Fibroblast of skin of right quadriceps (primary cell): Measurements from ENCODE around the gene RNF13.

Experiments used
- DNase-seq: peaks from one replicate; pipeline ENCODE4 v3.0.0-alpha.2; 2013

The RNF13 gene, protein sequence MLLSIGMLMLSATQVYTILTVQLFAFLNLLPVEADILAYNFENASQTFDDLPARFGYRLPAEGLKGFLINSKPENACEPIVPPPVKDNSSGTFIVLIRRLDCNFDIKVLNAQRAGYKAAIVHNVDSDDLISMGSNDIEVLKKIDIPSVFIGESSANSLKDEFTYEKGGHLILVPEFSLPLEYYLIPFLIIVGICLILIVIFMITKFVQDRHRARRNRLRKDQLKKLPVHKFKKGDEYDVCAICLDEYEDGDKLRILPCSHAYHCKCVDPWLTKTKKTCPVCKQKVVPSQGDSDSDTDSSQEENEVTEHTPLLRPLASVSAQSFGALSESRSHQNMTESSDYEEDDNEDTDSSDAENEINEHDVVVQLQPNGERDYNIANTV

GRCh38 chr3:149812606-149813366 lies at the start of gene RNF13:
TSS of gene RNF13 (plus strand) at chr3:149813215. CDS start at chr3:149846027, 32,812 bp downstream.
- peak; percentile 92 for DNase-seq

DNA sequence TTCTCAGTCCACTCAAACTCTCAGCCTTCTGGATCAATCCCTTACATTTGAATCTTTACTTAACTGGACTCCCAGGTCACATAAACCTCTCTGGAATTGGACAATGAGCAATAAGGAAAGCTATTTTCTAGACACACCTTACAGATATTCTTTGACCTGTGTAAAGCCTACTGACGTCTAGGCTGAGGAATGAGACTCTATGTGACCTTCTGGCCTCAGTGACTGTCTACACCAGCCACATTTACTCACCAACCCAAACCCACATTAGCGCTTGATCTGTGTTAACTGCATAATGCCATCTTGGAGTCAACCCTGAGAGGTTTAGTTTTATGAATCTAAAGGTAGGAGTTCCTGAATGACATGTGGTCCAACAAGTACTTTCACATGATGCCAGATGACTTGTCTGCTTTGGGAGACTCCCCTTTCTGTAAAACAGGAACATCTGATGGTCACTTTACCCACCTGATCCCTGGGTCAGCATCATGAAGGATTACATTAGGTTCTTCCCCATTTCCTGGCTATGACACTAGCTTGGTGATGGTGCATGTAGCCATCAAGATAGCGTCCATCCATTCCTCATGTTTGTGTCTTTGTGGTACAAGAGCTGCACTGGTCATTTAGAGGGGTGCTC lies 49.3 kb upstream of the RNF13 start:
- no peak for DNase-seq

- DNase-seq: no peak
Measured at GRCh38 chr3:149764302-149764701, 48.7 kb upstream of the RNF13 start.

DNA sequence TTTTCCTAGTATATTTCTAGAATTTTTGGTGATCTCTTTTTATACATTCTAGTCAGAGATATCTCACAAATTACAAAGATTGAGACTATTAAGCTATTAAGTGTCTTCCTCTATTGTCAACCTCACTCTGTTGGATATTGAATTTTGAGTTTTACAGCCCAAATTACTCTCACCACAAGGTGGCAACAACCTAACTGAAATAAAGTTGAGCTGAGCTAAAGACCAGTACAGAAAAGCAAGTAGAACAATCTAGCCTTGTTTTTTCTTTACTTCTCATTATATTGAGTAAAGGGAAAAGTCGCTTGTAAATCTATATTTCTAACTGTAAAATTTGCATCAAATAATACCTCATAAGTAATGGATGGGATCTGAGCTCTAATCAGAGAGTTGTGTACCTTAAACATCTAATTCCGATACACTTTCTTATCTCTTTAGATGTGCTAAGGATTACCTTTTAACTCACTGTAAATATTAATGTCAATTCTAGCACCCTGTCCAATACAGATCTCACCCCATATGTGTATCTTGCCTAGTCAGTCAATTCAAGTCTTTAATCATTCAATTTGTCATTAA lies 47.2 kb upstream of the RNF13 start:
- peak; percentile 35 for DNase-seq

GRCh38 chr3:149767720-149768119 lies 45.3 kb upstream of the RNF13 start:
- no peak for DNase-seq

DNA sequence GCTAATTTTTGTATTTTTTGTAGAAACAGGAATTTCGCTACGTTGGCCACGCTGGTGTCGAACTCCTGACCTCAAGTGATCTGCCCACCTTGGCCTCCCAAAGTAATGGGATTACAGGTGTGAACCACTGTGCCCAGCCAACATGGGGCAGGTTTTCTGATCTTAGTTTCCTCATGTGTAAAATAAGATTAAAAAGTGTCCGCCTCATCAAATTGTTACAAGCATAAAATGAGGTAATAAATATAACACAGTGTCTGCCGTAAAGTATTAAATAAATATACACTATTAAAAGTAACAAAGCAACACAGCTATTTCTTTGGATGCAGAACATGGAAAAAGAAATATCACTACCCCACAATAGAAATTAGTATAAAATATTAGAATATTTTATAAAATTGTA lies 44.3 kb upstream of the RNF13 start:
- no peak for DNase-seq

- DNase-seq: no peak
Measured at GRCh38 chr3:149770246-149770645, 42.8 kb upstream of the RNF13 start.

- peak; percentile 23 for DNase-seq
Measured at GRCh38 chr3:149771652-149772271, 41.3 kb upstream of the RNF13 start.

DNA sequence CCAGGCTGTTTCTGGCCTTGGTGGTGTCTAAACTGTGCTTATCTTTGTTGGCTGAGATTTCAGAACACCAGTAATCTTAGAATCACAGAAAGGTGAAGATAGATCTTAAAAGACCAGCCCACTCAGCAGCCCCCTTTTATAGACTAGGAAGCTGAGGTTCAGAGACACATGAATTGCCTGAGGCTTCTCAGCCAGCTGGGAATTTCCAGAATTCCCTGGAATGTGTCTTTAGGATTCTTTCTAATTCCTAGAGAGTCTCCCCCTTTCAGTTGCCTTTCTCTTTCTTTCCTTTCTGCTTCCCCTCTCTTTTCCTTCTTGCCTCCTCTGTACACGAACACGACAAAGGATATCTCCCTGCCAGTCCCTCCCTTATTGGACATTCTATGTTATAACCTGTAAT lies 40.2 kb upstream of the RNF13 start:
- no peak for DNase-seq

- no peak for DNase-seq
Measured at GRCh38 chr3:149776170-149776569, 36.8 kb upstream of the RNF13 start.

DNA sequence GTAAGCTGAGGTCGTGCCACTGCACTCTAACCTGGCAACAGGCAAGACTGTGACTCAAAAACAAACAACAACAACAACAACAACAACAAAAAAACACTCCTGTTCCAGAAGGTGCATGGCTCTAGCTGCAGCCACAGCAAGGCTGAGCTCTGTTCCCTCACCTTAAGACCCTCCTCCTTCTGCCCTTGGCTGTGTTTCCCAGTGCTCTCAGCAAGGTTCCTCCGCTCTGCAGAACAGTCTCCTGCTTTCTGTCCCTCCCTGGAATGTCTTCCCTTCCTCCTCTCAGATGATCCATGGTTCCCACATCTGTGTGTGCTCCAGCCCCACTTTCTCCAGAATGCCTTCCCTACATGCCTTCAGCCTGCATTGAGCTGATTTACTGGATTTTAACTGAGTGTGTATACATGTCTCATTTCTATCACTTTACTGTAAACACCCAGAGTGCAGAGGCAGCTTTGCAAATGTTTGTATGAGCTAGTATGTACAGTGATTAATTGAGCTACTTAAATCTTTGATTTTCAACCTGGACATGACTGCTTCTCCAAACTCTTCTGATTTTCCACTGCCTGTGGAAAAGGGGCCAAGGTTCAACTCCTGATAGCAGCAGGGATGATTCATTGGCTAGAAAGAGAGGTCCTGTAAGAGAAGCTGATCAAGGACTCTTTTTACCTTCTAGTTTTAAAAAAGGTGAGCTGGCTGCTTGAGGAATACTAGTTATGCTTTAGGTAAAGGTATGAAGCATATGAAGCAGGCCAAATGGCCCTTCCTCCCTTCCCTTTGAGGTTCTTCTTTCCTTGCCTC lies 35.4 kb upstream of the RNF13 start:
- DNase-seq: no peak

DNA sequence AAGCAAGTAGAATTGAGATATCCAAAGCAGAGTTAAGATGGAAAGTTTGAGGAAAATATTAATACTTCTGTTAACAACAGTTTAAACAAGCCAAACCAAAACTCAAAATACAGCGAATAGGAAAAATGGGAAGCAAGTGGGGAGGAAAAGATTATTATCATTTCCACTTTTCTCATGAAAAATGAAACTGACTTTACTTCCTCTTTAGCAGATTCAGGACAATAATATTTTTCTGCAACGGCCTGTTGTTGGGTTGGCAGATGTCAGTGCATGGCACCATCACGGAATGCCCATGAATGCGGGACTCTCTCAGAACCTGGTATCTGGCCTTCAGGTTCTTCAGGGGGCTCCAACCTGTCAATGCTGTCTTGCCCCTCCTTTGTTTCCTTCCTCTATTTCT lies 31.8 kb upstream of the RNF13 start:
- DNase-seq: no peak

GRCh38 chr3:149781741-149782140 lies 31.3 kb upstream of the RNF13 start:
- DNase-seq: no peak

- DNase-seq: peak; percentile 85
Measured at GRCh38 chr3:149783576-149783975, 29.4 kb upstream of the RNF13 start.

DNA sequence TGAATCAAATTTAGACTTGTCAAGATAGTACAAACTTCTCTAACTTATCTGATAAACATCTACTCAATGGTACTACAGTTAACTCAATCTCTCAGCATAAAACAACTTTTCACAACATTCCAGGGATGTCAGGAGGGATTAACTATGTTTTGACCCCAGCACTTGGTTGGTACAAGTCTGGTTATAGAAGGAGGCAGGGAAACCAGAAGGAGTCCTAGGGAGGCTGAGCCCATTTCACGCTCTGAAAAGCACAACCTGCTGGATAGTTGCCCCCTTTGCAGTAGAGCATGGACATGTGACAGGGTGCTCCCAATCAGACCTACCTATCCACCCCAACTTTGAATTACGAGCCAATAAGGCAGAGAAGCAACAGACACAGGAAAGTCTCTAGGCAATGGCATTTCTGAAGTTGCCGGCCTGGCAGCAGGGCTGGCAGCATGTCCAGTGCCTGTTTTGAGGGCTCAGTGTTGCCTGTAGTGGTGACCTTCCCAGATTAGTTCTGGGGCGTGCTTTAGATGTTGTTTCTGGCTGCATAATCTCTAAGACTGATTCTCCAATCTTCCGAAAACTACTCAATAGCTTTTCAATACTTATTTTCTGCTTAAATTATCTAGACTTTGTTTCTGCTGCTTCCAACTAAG lies 28.8 kb upstream of the RNF13 start:
- peak; percentile 70 for DNase-seq

DNA sequence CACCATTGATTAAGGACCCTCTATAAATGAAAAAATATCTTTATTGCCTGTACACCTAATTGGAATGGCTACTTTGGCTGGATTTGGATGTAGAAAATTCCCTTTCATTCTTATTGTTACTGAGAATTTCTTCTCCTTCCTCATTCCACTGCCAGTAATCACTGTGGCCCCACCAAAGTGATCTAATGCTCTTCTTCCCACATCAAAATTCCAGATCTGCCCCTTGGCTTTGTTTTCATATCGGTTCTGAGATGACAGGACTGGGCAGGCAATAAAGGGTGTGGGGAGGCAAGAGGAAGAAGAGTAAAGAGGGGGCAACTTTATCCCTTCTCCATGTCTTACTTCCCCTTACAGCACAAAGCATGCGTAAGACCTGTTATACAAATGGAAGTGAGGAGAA lies 22.7 kb upstream of the RNF13 start:
- DNase-seq: peak; percentile 24

DNA sequence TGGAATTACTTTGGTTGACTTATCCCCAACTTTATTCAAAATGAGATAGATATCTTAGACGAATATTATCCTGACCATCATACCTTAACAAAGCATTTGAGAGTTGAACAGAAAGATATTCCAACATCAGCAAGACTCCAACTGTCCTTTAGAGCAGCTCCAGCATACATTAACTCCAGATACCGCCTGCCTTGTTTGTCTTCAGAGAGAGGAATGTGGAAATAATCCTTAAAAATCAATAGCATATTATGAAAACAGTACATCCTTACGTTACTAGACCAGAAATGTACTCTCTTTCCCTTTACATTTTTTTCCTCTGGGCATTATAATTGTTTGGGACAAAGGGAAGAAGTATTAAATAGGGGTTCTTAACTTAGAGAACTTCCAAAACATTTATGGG lies 22.3 kb upstream of the RNF13 start:
- no peak for DNase-seq

DNA sequence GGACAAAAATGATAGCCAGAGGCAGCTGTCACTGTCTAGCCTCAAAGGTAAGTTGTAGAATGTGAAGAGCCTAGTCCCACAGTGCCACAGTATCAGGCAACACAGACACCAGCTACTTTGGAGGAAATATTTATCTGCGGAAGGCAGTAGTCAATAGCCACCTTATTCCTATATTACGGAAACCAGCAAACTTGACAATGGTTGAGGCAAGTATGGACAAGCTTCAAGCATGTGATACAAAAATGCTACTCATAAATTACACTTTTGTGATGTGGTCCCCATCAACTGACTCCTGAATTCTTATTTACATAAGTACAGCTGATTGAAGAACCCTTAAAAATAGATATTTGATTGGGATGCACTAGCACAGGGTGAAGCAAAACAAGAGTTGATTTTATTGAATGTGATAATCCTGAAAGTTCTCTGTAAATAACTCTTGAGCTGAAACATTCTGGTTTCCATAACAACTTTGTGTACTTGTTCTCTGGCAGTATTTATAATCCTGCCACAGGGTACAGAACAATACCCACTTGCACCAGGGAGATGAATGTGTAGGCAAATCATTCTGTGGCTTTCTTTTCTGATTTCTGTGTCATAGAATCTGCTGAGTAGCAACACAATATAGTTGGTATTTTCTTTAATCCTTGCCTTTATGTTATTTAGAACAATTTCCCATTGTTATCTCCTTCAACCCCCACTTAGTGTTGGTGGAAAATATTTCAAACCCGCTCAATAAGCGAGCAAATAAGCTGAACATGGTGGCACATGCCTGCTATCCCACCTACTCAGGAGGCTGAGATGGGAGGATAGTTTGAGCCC lies 20.4 kb upstream of the RNF13 start, which contains the start of gene ANKUB1:
ANKUB1 (minus strand) TSS at position 103 of the 819 bp plus-strand sequence. CDS start 188 bp downstream, outside the sequence.
- no peak for DNase-seq

GRCh38 chr3:149796026-149796425 lies 17.0 kb upstream of the RNF13 start:
- DNase-seq: no peak

GRCh38 chr3:149800693-149801092 lies 12.3 kb upstream of the RNF13 start:
- no peak for DNase-seq

DNA sequence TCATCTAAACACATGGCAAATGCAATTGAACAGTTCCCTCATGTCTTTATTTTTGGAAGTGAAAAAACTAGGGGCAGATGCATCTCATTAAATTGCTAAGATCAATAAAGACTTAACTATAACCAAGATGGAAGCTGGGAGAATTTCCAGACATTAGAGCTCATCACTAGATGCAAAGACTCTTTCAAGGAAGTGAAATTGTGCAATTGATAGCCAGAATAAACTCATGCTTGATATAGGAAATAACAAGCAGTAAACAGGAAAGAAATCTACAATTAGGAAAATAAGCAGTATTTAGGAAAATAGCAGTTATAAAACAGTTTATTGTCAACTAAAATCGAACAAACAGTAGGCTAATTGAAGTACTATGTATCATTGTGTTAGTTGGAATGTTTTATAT lies 11.8 kb upstream of the RNF13 start:
- DNase-seq: no peak
